ENCODE data around the gene STARD10. TPM values are rescaled to one million over a fixed set of nuclear protein-coding genes. Genes with fewer than 3 reads are reported as not detected.
A peak's percentile ranks its signal among the peaks of the same experiment; 100 is the strongest.

The STARD10 gene
- total RNA-seq, 1 experiment from 2014 or later, result 58.4 TPM

- H3K36me3 ChIP-seq (ENCODE audit: control insufficient read depth in 1 of 2, insufficient read depth in 2 of 2, low read length in 2 of 2), result no peaks in the 10 kb centered on the region
- H3K9me2 ChIP-seq (ENCODE audit: insufficient read depth), result no peaks in the 10 kb centered on the region
- no peaks in the 10 kb centered on the region for H3K79me2 ChIP-seq (ENCODE audit: insufficient read depth, low read length)
- ChIA-PET CTCF (interaction anchor here (0.7 kb wide), 1 partner anchor 64 kb away, joined by 3 read pairs; no protein-coding TSS in a partner anchor), POLR2A (no interaction called here), RAD21 (ENCODE audit: low non-redundant PET in 1 of 2, low total read pairs in 2 of 2, uncharacterized antibody in 2 of 2, unreplicated experiment in 2 of 2) (no interaction called here)
- ATAC-seq (no peak), DNase-seq (ENCODE audit: low read depth, low spot score) (no peak)
- intact Hi-C loops (cut with micrococcal nuclease), result no loop called here
- H3K4me2 ChIP-seq (ENCODE audit: low read length), result peak overlapping the region; percentile 54
- no peaks in the 10 kb centered on the region for H3K9me3 ChIP-seq (ENCODE audit: control insufficient read depth in 1 of 2, insufficient read depth in 1 of 2, low read depth in 1 of 2, low read length in 2 of 2)
- peak overlapping the region; percentile 41 for H2AFZ ChIP-seq (ENCODE audit: low read depth, low read length, poor library complexity, severe bottlenecking)
- H3K27ac ChIP-seq (ENCODE audit: low read depth, low read length), result peak overlapping the region; percentile 18
- BruUV-seq (replicated peaks), result no TSS peak
- peak overlapping the region in 1 of 2 experiments; percentile 13; a peak in 1 of 4 replicates for H3K4me3 ChIP-seq (replicated peaks in 1 of 2; ENCODE audit: low read depth in 1 of 2, low read length in 2 of 2)
- H4K20me1 ChIP-seq (ENCODE audit: insufficient read depth), result no peaks in the 10 kb centered on the region
- H3K27me3 ChIP-seq (ENCODE audit: insufficient read depth, low read length), result no peaks in the 10 kb centered on the region
- peak overlapping the region; percentile 15 for H3K9ac ChIP-seq (ENCODE audit: low read length)
- peaks cover 18 to 50% of the 10 kb centered on the region in 2 experiments for H3K4me1 ChIP-seq (ENCODE audit: control insufficient read depth in 1 of 2, insufficient read depth in 2 of 2, low read length in 2 of 2)
- no peak for TF ChIP-seq SRF (IDR thresholded peaks at IDR 0.05; ENCODE audit: low read depth)
- no peak for TF ChIP-seq CBX3 (IDR thresholded peaks at IDR 0.05; ENCODE audit: low read depth)
- no peak for TF ChIP-seq ATF3 (IDR thresholded peaks at IDR 0.05)
- TF ChIP-seq YY1 (IDR thresholded peaks at IDR 0.05; ENCODE audit: extremely low read depth, insufficient replicate concordance, low read depth, low read length), result no peak
- no peak for TF ChIP-seq SP1 (IDR thresholded peaks at IDR 0.05; ENCODE audit: low read depth)
- no peak for TF ChIP-seq TCF7L2 (IDR thresholded peaks at IDR 0.05; ENCODE audit: borderline replicate concordance, extremely low read depth, insufficient read depth, insufficient read length)
- no peak for TF ChIP-seq RAD21 (IDR thresholded peaks at IDR 0.05; ENCODE audit: low read depth)
- no peak for TF ChIP-seq ZBTB33 (IDR thresholded peaks at IDR 0.05; ENCODE audit: extremely low read depth, insufficient replicate concordance, low read length)
- TF ChIP-seq POLR2A (IDR thresholded peaks at IDR 0.05; ENCODE audit: borderline replicate concordance, extremely low read depth, insufficient read depth, insufficient read length), result no peak
- TF ChIP-seq POLR2AphosphoS5 (IDR thresholded peaks at IDR 0.05; ENCODE audit: low read depth, low read length), result no peak
- no peak for TF ChIP-seq CEBPB (IDR thresholded peaks at IDR 0.05; ENCODE audit: low read depth)
- no peak for TF ChIP-seq ZNF274 (IDR thresholded peaks at IDR 0.05; ENCODE audit: low read depth, low read length)
- TF ChIP-seq EZH2 (IDR thresholded peaks at IDR 0.05), result no peak
Measured at GRCh38 chr11:72789493-72790131, 4.2 kb downstream of the STARD10 start.

All from HCT116 (cell line).